Thymus (tissue), 11 donors: Measurements from ENCODE around the gene CTNNA3. TPM values are rescaled to one million over a fixed set of nuclear protein-coding genes. Genes with fewer than 3 reads are reported as not detected.

ENCODE experiments used
- DNase-seq, 9 donors: peaks; one replicate each; pipeline ENCODE4 v3.0.0-alpha.2; 2013; ENCODE audit warnings: low spot score in 9 of 9, low read depth in 6 of 9, missing footprints in 1 of 9
- H3K27ac ChIP-seq, 2 donors: one replicate each; pipeline ENCODE4 v1.5.1; 2013; ENCODE audit warnings: control low read depth in 1 of 2, low read depth in 1 of 2, low read length in 1 of 2, mild to moderate bottlenecking in 1 of 2, moderate library complexity in 1 of 2
- H3K27me3 ChIP-seq, 2 donors: one replicate each; pipeline ENCODE4 v1.5.1; 2013; ENCODE audit warnings: low read length in 1 of 2; ENCODE audit not compliant: control insufficient read depth in 2 of 2, insufficient read depth in 1 of 2
- H3K36me3 ChIP-seq, 2 donors: one replicate each; pipeline ENCODE4 v1.5.1; 2013; ENCODE audit warnings: low read length in 1 of 2, mild to moderate bottlenecking in 1 of 2, moderate library complexity in 1 of 2; ENCODE audit not compliant: control insufficient read depth in 2 of 2, insufficient read depth in 2 of 2
- H3K4me1 ChIP-seq, 2 donors: one replicate each; pipeline ENCODE4 v1.5.1; 2013; ENCODE audit warnings: low read length in 2 of 2; ENCODE audit not compliant: control insufficient read depth in 2 of 2, insufficient read depth in 2 of 2
- H3K4me3 ChIP-seq, 2 donors: one replicate each; pipeline ENCODE4 v1.5.1; 2013; ENCODE audit warnings: low read length in 2 of 2, control low read depth in 1 of 2, mild to moderate bottlenecking in 1 of 2
- H3K9me3 ChIP-seq, 2 donors: one replicate each; pipeline ENCODE4 v1.5.1; 2013; ENCODE audit warnings: low read length in 1 of 2, mild to moderate bottlenecking in 1 of 2; ENCODE audit not compliant: control insufficient read depth in 2 of 2, insufficient read depth in 1 of 2
- WGBS: extraction: QIAGEN DNeasy Blood & Tissue Kit; methylation state at CpG from one replicate; pipeline ENCODE4 v1.1.7; 2013; 5-methylcytosine and 5-hydroxymethylcytosine counted together
- polyA plus RNA-seq: library from polyadenylated mRNA; stranded (reverse); fragments of 200-250 nt; gene quantifications from one replicate; pipeline ENCODE4 v1.2.3, GENCODE V29; 2013
- total RNA-seq: library from RNA; stranded (reverse); fragments of 120-200 nt; gene quantifications from one replicate; pipeline ENCODE4 v1.2.4, GENCODE V29; 2013
- donor health status: healthy.

The CTNNA3 gene
- total and polyA plus RNA-seq, 2 donors = 0.27 to 0.28 TPM

GRCh38 chr10:67612577-67613537 is 83.1 kb downstream of the CTNNA3 start:
- WGBS = 54% methylated on average over 10 of the region's 10 CpGs

DNA sequence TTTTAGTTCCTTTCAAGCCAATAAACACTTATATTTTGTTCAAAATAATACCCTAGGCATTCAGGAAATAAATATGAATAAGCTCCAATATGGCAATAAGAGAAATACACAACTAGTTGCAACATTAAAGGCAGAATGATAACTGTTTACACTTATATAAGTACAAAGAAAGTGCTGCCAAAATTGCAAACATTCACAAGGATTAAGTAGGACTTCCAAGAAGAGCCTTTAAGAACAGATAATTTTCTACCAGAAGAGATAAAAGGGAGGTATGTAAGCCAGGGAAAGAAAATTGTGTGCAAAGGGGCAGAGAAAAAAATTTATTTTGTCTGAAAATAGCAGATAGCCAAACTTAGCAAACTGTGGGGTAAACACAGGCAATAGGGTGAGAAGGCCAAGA is 83.8 kb downstream of the CTNNA3 start:
- no peak overlapping the region for H3K4me3 ChIP-seq
- H3K27me3 ChIP-seq = no peaks in the 10 kb centered on the region
- H3K36me3 ChIP-seq = no peaks in the 10 kb centered on the region
- no peak overlapping the region for H3K27ac ChIP-seq
- peaks cover 0 to 4% of the 10 kb centered on the region in 2 donors for H3K4me1 ChIP-seq
- H3K9me3 ChIP-seq = peaks cover 0 to 2% of the 10 kb centered on the region in 2 donors
- DNase-seq = no peak

More at GRCh38 chr10:67612577-67613537, 83.1 kb downstream of the CTNNA3 start:
- H3K4me1 ChIP-seq = peaks cover 0 to 4% of the 10 kb centered on the region in 2 donors
- H3K4me3 ChIP-seq = no peak overlapping the region
- peaks cover 0 to 2% of the 10 kb centered on the region in 2 donors for H3K9me3 ChIP-seq
- H3K27ac ChIP-seq = no peak overlapping the region
- DNase-seq = peak in 3 of 9 donors; percentile 3 to 25 (median 8)
- H3K36me3 ChIP-seq = no peaks in the 10 kb centered on the region
- no peaks in the 10 kb centered on the region for H3K27me3 ChIP-seq

GRCh38 chr10:67609996-67610793 is 85.8 kb downstream of the CTNNA3 start:
- no peak overlapping the region for H3K4me3 ChIP-seq
- H3K4me1 ChIP-seq = peaks cover 0 to 4% of the 10 kb centered on the region in 2 donors
- H3K27me3 ChIP-seq = no peaks in the 10 kb centered on the region
- DNase-seq = no peak
- H3K27ac ChIP-seq = no peak overlapping the region
- 87% methylated on average over 6 of the region's 6 CpGs for whole genome bisulfite sequencing
- peaks cover 0 to 2% of the 10 kb centered on the region in 2 donors for H3K9me3 ChIP-seq
- no peaks in the 10 kb centered on the region for H3K36me3 ChIP-seq

DNA sequence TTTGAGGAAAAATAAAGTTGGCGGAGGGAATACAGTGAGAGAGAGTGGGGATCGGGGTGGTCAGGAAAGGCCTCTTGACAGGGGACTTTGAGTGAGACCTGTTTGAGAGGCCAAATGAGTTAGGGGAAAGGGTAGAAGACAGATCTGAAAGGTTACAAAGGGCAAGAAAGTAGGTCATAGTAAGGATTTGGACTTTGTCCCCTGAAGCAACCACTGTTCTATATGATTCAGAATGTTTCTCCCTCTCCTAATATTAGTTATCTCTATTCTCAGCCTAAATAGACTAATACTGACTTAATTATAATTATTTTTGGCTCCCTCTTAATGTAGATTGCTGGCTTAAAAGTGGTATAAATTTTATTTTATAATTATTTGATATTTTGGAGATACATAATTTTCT is 88.0 kb downstream of the CTNNA3 start:
- Histone ChIP-seq H3K4me1 (peaks cover 0 to 4% of the 10 kb centered on the region in 2 donors), H3K27ac (no peak overlapping the region), H3K36me3 (no peaks in the 10 kb centered on the region), H3K27me3 (no peaks in the 10 kb centered on the region), H3K4me3 (no peak overlapping the region), H3K9me3 (no peaks in the 10 kb centered on the region)
- no peak for DNase-seq
- WGBS = 99% methylated on average over 2 of the region's 2 CpGs

GRCh38 chr10:67607472-67607871 is 88.5 kb downstream of the CTNNA3 start:
- no peaks in the 10 kb centered on the region for H3K36me3 ChIP-seq
- WGBS = 9% methylated on average over 1 of the region's 1 CpG

GRCh38 chr10:67606572-67606971 is 89.4 kb downstream of the CTNNA3 start:
- no peak overlapping the region for H3K27ac ChIP-seq
- DNase-seq = no peak
- WGBS = 78% methylated on average over 3 of the region's 3 CpGs

More at GRCh38 chr10:67607472-67607871, 88.5 kb downstream of the CTNNA3 start:
- peaks cover 0 to under 1% of the 10 kb centered on the region in 2 donors for H3K4me1 ChIP-seq
- H3K9me3 ChIP-seq = no peaks in the 10 kb centered on the region
- H3K27ac ChIP-seq = no peak overlapping the region
- DNase-seq = no peak
- no peaks in the 10 kb centered on the region for H3K27me3 ChIP-seq
- H3K4me3 ChIP-seq = no peak overlapping the region

DNA sequence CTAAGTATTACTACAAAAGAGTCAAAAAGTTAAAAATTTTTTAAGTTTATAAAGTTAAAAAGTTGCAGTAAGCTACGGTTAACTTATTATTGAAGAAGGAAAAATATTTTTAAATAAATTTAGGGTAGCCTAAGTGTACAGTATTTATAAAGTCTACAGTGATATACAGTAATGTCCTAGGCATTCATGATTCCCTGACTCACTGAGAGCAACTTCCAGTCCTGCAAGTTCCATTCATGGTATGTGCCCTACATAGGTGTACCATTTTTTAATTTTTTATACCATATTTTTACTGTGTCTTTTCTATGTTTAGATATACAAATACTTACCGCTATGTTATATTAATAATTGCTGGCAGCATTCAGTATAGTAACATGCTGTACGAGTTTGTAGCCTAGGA is 92.3 kb downstream of the CTNNA3 start:
- Histone ChIP-seq H3K9me3 (no peaks in the 10 kb centered on the region), H3K27ac (no peak overlapping the region), H3K4me1 (no peaks in the 10 kb centered on the region), H3K4me3 (no peak overlapping the region), H3K36me3 (no peaks in the 10 kb centered on the region), H3K27me3 (no peaks in the 10 kb centered on the region)
- WGBS = 96% methylated on average over 3 of the region's 3 CpGs
- no peak for DNase-seq

More at GRCh38 chr10:67606572-67606971, 89.4 kb downstream of the CTNNA3 start:
- Histone ChIP-seq H3K4me1 (no peaks in the 10 kb centered on the region), H3K36me3 (no peaks in the 10 kb centered on the region), H3K9me3 (no peaks in the 10 kb centered on the region), H3K4me3 (no peak overlapping the region), H3K27me3 (no peaks in the 10 kb centered on the region)

- DNase-seq = no peak
- H3K4me1 ChIP-seq = no peaks in the 10 kb centered on the region
- peaks cover 0 to 3% of the 10 kb centered on the region in 2 donors for H3K9me3 ChIP-seq
- H3K4me3 ChIP-seq = no peak overlapping the region
- WGBS = 94% methylated on average over 8 of the region's 8 CpGs
- H3K27ac ChIP-seq = no peak overlapping the region
- H3K27me3 ChIP-seq = no peaks in the 10 kb centered on the region
- H3K36me3 ChIP-seq = no peaks in the 10 kb centered on the region
Measured at GRCh38 chr10:67603086-67603485, 92.9 kb downstream of the CTNNA3 start.
